GM20000 (cell line): ENCODE measurements around the gene SIGLEC15.
"Not testable (repeated sequence)": the region's sequence is repeated elsewhere in the genome, so short reads cannot be mapped to it uniquely, and the experiment has no call there.

Experiments
- DNase-seq: peaks from one replicate; pipeline ENCODE4 v3.0.0; 2012; ENCODE audit warnings: low spot score
- CTCF ChIP-seq: IDR thresholded peaks from 2 replicates; pipeline ENCODE4 v1.5.1; 2012; ENCODE audit warnings: mild to moderate bottlenecking, control low read depth; ENCODE audit errors: extremely low read depth, missing control alignments

SIGLEC15 gene

GRCh38 chr18:45821026-45821425, 4.4 kb upstream of the SIGLEC15 start:
- no peak for TF ChIP-seq CTCF
- no peak for DNase-seq

GRCh38 chr18:45821711-45822110, 3.8 kb upstream of the SIGLEC15 start:
- TF ChIP-seq CTCF: no peak
- DNase-seq: no peak

GRCh38 chr18:45826084-45826483, 609 bp downstream of the SIGLEC15 start:
- TF ChIP-seq CTCF: no peak
- no peak for DNase-seq

GRCh38 chr18:45826716-45827115, 1.2 kb downstream of the SIGLEC15 start:
- DNase-seq: not testable (repeated sequence)

- no peak for DNase-seq
Measured at GRCh38 chr18:45828917-45829811, 3.7 kb downstream of the SIGLEC15 start.

GRCh38 chr18:45829855-45830254, 4.4 kb downstream of the SIGLEC15 start:
- DNase-seq: no peak
- TF ChIP-seq CTCF: no peak

More at GRCh38 chr18:45828917-45829811, 3.7 kb downstream of the SIGLEC15 start:
- no peak for TF ChIP-seq CTCF

GRCh38 chr18:45830917-45831316, 5.4 kb downstream of the SIGLEC15 start:
- DNase-seq: no peak
- no peak for TF ChIP-seq CTCF

- DNase-seq: no peak
- TF ChIP-seq CTCF: no peak
Measured at GRCh38 chr18:45833846-45834245, 8.4 kb downstream of the SIGLEC15 start.
